ENCODE data around the gene ACSM2A. TPM values are rescaled to one million over a fixed set of nuclear protein-coding genes. Genes with fewer than 3 reads are reported as not detected.

ACSM2A gene
- total RNA-seq, 1 experiment from 2014 or later, result not detected

DNA sequence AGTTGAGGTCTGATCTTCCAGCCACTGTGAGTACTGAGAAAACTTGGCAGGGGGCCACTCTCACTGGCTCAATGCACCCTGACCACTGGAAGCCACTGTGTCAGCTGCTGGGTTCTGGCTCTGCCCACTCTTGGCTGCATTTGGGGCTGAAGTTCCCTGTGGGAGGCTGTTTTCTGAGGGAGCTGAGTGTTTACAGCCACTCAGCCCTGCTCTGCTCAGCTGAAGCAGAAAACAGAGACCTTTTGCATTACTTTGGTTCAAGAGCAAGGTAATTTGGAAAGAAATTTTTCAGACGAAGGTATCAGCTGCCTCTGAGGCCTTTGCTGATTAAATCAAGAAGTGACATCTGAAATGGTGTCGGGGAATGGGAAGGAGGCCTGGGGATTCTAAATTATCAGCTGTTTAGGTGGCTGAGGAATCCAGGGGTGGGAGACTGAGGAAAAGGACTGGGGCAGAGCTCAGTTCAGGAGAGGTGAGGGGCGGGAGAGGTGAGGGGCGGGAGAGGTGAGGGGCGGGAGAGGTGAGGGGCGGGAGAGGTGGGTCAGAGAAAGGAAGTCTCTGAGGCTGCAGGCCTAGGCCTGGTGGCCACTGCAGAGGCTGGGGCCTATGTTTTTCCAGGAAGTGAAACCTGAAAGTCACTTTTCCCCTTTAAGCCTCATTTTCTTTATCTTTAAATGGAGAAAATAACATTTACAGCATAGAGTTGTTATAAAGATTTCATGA, 41.8 kb upstream of the ACSM2A start, which contains the start of gene ACSM5:
ACSM5 (plus strand) TSS at position 137 of the 723 bp plus-strand sequence. CDS start 1,951 bp downstream, outside the sequence.
- no peaks in the 10 kb centered on the region for H3K79me2 ChIP-seq (ENCODE audit: insufficient read depth, low read length)
- H3K4me1 ChIP-seq (ENCODE audit: control insufficient read depth in 1 of 2, insufficient read depth in 2 of 2, low read length in 2 of 2), result no peaks in the 10 kb centered on the region
- ChIA-PET POLR2A (no interaction called here), CTCF (no interaction called here), RAD21 (ENCODE audit: low non-redundant PET in 1 of 2, low total read pairs in 2 of 2, uncharacterized antibody in 2 of 2, unreplicated experiment in 2 of 2) (no interaction called here)
- no peaks in the 10 kb centered on the region for H4K20me1 ChIP-seq (ENCODE audit: insufficient read depth)
- no TSS peak for BruUV-seq (replicated peaks)
- H3K27me3 ChIP-seq (ENCODE audit: insufficient read depth, low read length), result peaks cover 9% of the 10 kb centered on the region
- H3K4me2 ChIP-seq (ENCODE audit: low read length), result no peak within 1 kb of the TSS
- H3K36me3 ChIP-seq (ENCODE audit: control insufficient read depth in 1 of 2, insufficient read depth in 2 of 2, low read length in 2 of 2), result no peaks in the 10 kb centered on the region
- no peaks in the 10 kb centered on the region for H3K9me3 ChIP-seq (ENCODE audit: control insufficient read depth in 1 of 2, insufficient read depth in 1 of 2, low read depth in 1 of 2, low read length in 2 of 2)
- no peak within 1 kb of the TSS for H3K9ac ChIP-seq (ENCODE audit: low read length)
- H2AFZ ChIP-seq (ENCODE audit: low read depth, low read length, poor library complexity, severe bottlenecking), result no peak within 1 kb of the TSS
- DNase-seq (ENCODE audit: low read depth, low spot score) (no peak), ATAC-seq (no peak)
- no peak for TF ChIP-seq FOSL1 (IDR thresholded peaks at IDR 0.05; ENCODE audit: low read depth)
- no peak for TF ChIP-seq ELF1 (IDR thresholded peaks at IDR 0.05; ENCODE audit: borderline replicate concordance, low read depth)
- TF ChIP-seq EZH2phosphoT487 (IDR thresholded peaks at IDR 0.05; ENCODE audit: borderline replicate concordance), result no peak
- TF ChIP-seq EGR1 (IDR thresholded peaks at IDR 0.05; ENCODE audit: low read depth), result no peak
- TF ChIP-seq, protein P1, sequence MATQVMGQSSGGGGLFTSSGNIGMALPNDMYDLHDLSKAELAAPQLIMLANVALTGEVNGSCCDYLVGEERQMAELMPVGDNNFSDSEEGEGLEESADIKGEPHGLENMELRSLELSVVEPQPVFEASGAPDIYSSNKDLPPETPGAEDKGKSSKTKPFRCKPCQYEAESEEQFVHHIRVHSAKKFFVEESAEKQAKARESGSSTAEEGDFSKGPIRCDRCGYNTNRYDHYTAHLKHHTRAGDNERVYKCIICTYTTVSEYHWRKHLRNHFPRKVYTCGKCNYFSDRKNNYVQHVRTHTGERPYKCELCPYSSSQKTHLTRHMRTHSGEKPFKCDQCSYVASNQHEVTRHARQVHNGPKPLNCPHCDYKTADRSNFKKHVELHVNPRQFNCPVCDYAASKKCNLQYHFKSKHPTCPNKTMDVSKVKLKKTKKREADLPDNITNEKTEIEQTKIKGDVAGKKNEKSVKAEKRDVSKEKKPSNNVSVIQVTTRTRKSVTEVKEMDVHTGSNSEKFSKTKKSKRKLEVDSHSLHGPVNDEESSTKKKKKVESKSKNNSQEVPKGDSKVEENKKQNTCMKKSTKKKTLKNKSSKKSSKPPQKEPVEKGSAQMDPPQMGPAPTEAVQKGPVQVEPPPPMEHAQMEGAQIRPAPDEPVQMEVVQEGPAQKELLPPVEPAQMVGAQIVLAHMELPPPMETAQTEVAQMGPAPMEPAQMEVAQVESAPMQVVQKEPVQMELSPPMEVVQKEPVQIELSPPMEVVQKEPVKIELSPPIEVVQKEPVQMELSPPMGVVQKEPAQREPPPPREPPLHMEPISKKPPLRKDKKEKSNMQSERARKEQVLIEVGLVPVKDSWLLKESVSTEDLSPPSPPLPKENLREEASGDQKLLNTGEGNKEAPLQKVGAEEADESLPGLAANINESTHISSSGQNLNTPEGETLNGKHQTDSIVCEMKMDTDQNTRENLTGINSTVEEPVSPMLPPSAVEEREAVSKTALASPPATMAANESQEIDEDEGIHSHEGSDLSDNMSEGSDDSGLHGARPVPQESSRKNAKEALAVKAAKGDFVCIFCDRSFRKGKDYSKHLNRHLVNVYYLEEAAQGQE (IDR thresholded peaks at IDR 0.05; ENCODE audit: low read depth), result no peak
- TF ChIP-seq EZH2 (IDR thresholded peaks at IDR 0.05), result no peak
- intact Hi-C loops (cut with micrococcal nuclease), result no loop called here
- no peak within 1 kb of the TSS for H3K4me3 ChIP-seq (replicated peaks in 1 of 2; ENCODE audit: low read depth in 1 of 2, low read length in 2 of 2)
- H3K9me2 ChIP-seq (ENCODE audit: insufficient read depth), result no peaks in the 10 kb centered on the region
- H3K27ac ChIP-seq (ENCODE audit: low read depth, low read length), result no peak within 1 kb of the TSS

Data from HCT116 (cell line).